Adrenal gland (tissue), 19 donors: ENCODE measurements around the gene LPIN2. TPM values are rescaled to one million over a fixed set of nuclear protein-coding genes. Genes with fewer than 3 reads are reported as not detected.

Experiments used
- DNase-seq, 7 donors: peaks; one replicate each; pipeline ENCODE4 v3.0.0-alpha.2; 2019 to 2020
- H3K27ac ChIP-seq, 5 donors: fragments of 200-600 bp; sonication (generic) in 4 of 5; 1 replicate in 3 of 5; 2 replicates in 2 of 5; pipeline versions ENCODE4 v1.5.1 to v1.8.0; 2016 to 2020; ENCODE audit warnings: mild to moderate bottlenecking in 1 of 5
- H3K27me3 ChIP-seq: fragments of 200-600 bp; 2 replicates; pipeline ENCODE4 v1.8.0; 2021
- H3K36me3 ChIP-seq, 2 donors: fragments of 200-600 bp; replicated peaks in 1 of 2; 1 replicate in 1 of 2; 2 replicates in 1 of 2; pipeline versions ENCODE4 v1.5.1 to v1.8.0; 2018 to 2022
- H3K4me1 ChIP-seq, 2 donors: fragments of 200-600 bp; replicated peaks in 1 of 2; 1 replicate in 1 of 2; 2 replicates in 1 of 2; pipeline versions ENCODE4 v1.5.1 to v1.8.0; 2018 to 2021
- H3K4me3 ChIP-seq, 4 donors: fragments of 200-600 bp; sonication (generic) in 3 of 4; one replicate each; pipeline ENCODE4 v1.5.1; 2016 to 2018
- H3K9me3 ChIP-seq, 3 donors: fragments of 200-600 bp; sonication (generic) in 1 of 3; replicated peaks in 1 of 3; 1 replicate in 2 of 3; 2 replicates in 1 of 3; pipeline versions ENCODE4 v1.5.1 to v1.8.0; 2016 to 2021
- CTCF ChIP-seq, 6 experiments: fragments of 450-650 bp in 4 of 6; fragments of 200-600 bp in 2 of 6; sonication (generic) in 1 of 6; IDR thresholded peaks; 1 replicate in 5 of 6; 2 replicates in 1 of 6; pipeline versions ENCODE4 v1.5.1 to v1.8.0; 2016 to 2021; ENCODE audit warnings: antibody characterized with exemption in 6 of 6, mild to moderate bottlenecking in 2 of 6, moderate library complexity in 1 of 6
- POLR2A ChIP-seq, 2 donors: fragments of 450-650 bp; IDR thresholded peaks; one replicate each; pipeline ENCODE4 v1.6.1; 2017; ENCODE audit warnings: antibody characterized with exemption in 2 of 2, mild to moderate bottlenecking in 2 of 2, moderate library complexity in 1 of 2
- WGBS, 4 donors: extraction: QIAGEN DNeasy Blood & Tissue Kit in 2 of 4; methylation state at CpG; one replicate each; pipeline versions ENCODE4 v1.1.5 to v1.1.7; 2013 to 2017; 5-methylcytosine and 5-hydroxymethylcytosine counted together
- intact Hi-C, 2 donors: fragments of 100-400 bp; cut with DNase I; formaldehyde crosslinking; loops; one replicate each; pipeline versions ENCODE4 v1.14.1 to v1.15.0; 2022 to 2023
- long read RNA-seq, 10 donors: library from polyadenylated mRNA in 3 of 10; unstranded in 2 of 10; stranded (forward) in 1 of 10; transcript quantifications; one replicate each; pipeline ENCODE4 v2.0.0 and lab custom pipeline, GENCODE V29; 2021 to 2026
- polyA plus RNA-seq, 3 donors: library from polyadenylated mRNA; stranded (reverse); fragments of 200-250 nt in 2 of 3; fragments of 350-450 nt in 1 of 3; fragmentation: Illumina TruSeq in 1 of 3; extraction: RNeasy Lipid Tissue Mini Kit (QIAGEN cat#74804) in 1 of 3; gene quantifications; one replicate each; pipeline ENCODE4 v1.2.3, GENCODE V29; 2013 to 2014
- total RNA-seq, 9 donors: library from RNA; depleted of rRNA in 4 of 9; stranded (reverse); fragments of >200 nt in 4 of 9; fragments of 120-200 nt in 1 of 9; fragmentation: NEBNext Ultra II Directional in 1 of 9; extraction: Animal tissue kit (Norgen Biotek cat#: 25700) in 1 of 9; gene quantifications; one replicate each; pipeline versions ENCODE4 v1.1.0 to v1.2.4, GENCODE V29; 2013 to 2023
- donor health status: healthy with polysubstance abuse.
- donor health status: Bipolar disorder and iron deficiency.
- donor health status: DM: yes; HTN: yes; CAD: no.
- donor health status: DM: no; HTN: no; CAD: no.
- donor health status: DM: no; HTN: no; CAD: no.
- donor health status: DM: yes; HTN: yes; CAD: no.

Gene LPIN2
- total RNA-seq = 10 to 100 TPM; 22.9 to 48.6 (median 30.1) TPM
- polyA plus RNA-seq = 10 to 100 TPM in 1 of 3 donors, 1 to 10 TPM in 2; 5.2 to 19.6 (median 6.6) TPM
- long read RNA-seq, donor 1, partial matches to known transcripts = 0 of 3 reads
- long read RNA-seq, donor 1, other reads (novel, unspliced or antisense) = 0 of 3 reads
- long read RNA-seq, donor 2, partial matches to known transcripts = 0 of 1 reads
- long read RNA-seq, donor 2, other reads (novel, unspliced or antisense) = 0 of 1 reads
- long read RNA-seq, donor 3, partial matches to known transcripts = 0 of 1 reads
- long read RNA-seq, donor 3, other reads (novel, unspliced or antisense) = 0 of 1 reads
- long read RNA-seq, donor 4, partial matches to known transcripts = 4 of 9 reads
- long read RNA-seq, donor 4, other reads (novel, unspliced or antisense) = 5 of 9 reads
- long read RNA-seq, donor 5, partial matches to known transcripts = 7 of 20 reads
- long read RNA-seq, donor 5, other reads (novel, unspliced or antisense) = 13 of 20 reads
- long read RNA-seq, donor 6, partial matches to known transcripts = 5 of 10 reads
- long read RNA-seq, donor 6, other reads (novel, unspliced or antisense) = 5 of 10 reads
- long read RNA-seq, donor 7, partial matches to known transcripts = 0 of 2 reads
- long read RNA-seq, donor 7, other reads (novel, unspliced or antisense) = 0 of 2 reads
- long read RNA-seq, donor 8, transcript LPIN2-203 (5 exons, 936 nt) = major isoform, 5 of 27 reads
- long read RNA-seq, donor 8, partial matches to known transcripts = 22 of 27 reads
- long read RNA-seq, donor 8, other reads (novel, unspliced or antisense) = 0 of 27 reads
- long read RNA-seq, donor 9 = 0 reads
- long read RNA-seq, donor 10, partial matches to known transcripts = 0 of 1 reads
- long read RNA-seq, donor 10, other reads (novel, unspliced or antisense) = 0 of 1 reads

GRCh38 chr18:3013024-3013804, at the start of gene LPIN2:
Gene LPIN2 (minus strand): TSS chr18:3013144. CDS start chr18:2960840, 52,304 bp downstream.
- H3K27ac ChIP-seq = peak within 1 kb of the TSS; percentile 60 to 98 (median 94)
- H3K4me3 ChIP-seq = peak within 1 kb of the TSS; percentile 45 to 91 (median 69)
- 1 to 3% (median 2%) methylated on average over 29 to 78 of the region's 78 CpGs for WGBS, 4 donors
- TF ChIP-seq POLR2A (IDR thresholded peaks at IDR 0.05) (peak; percentile 83 to 85), CTCF (IDR thresholded peaks at IDR 0.05) (no peak)
- peak; percentile 98 to 100 (median 99) for DNase-seq
- H3K27me3 ChIP-seq = no peaks in the 10 kb centered on the region
- intact Hi-C loops = loop anchor here in 1 of 2 donors (10.0 kb wide), 1 partner anchor 52 kb away; no protein-coding TSS in a partner anchor
- peaks cover 5 to 47% of the 10 kb centered on the region in 2 donors for H3K4me1 ChIP-seq
- no peaks in the 10 kb centered on the region for H3K9me3 ChIP-seq
- H3K36me3 ChIP-seq = no peaks in the 10 kb centered on the region

GRCh38 chr18:3061581-3062312, 48.8 kb upstream of the LPIN2 start:
- TF ChIP-seq CTCF (IDR thresholded peaks at IDR 0.05) (no peak), POLR2A (IDR thresholded peaks at IDR 0.05) (no peak)
- Histone ChIP-seq H3K4me3 (no peak overlapping the region), H3K9me3 (no peaks in the 10 kb centered on the region), H3K4me1 (peaks cover 0 to 20% of the 10 kb centered on the region in 2 donors), H3K36me3 (no peaks in the 10 kb centered on the region), H3K27ac (no peak overlapping the region), H3K27me3 (no peaks in the 10 kb centered on the region)
- intact Hi-C loops = loop anchor here (10.0 kb wide), 2 partner anchors 47 to 127 kb away; partner anchors contain the start of gene LPIN2 (in 1 of the 2)
- DNase-seq = peak in 1 of 7 donors; percentile 47
- 81 to 87% (median 83%) methylated on average over 11 of the region's 11 CpGs for WGBS, 4 donors

GRCh38 chr18:3060667-3061580, 48.0 kb upstream of the LPIN2 start:
- no peaks in the 10 kb centered on the region for H3K36me3 ChIP-seq
- intact Hi-C loops = loop anchor here (10.0 kb wide), 2 partner anchors 46 to 126 kb away; partner anchors contain the start of gene LPIN2 (in 1 of the 2)
- peak in 6 of 7 donors; percentile 22 to 73 (median 42) for DNase-seq
- 76 to 84% (median 78%) methylated on average over 15 of the region's 15 CpGs for WGBS, 4 donors
- H3K4me1 ChIP-seq = peaks cover 0 to 20% of the 10 kb centered on the region in 2 donors
- no peaks in the 10 kb centered on the region for H3K9me3 ChIP-seq
- no peak for TF ChIP-seq POLR2A (IDR thresholded peaks at IDR 0.05)
- TF ChIP-seq CTCF (IDR thresholded peaks at IDR 0.05) = no peak
- H3K27me3 ChIP-seq = no peaks in the 10 kb centered on the region
- H3K4me3 ChIP-seq = no peak overlapping the region
- H3K27ac ChIP-seq = peak overlapping the region in 4 of 5 donors; percentile 27 to 74 (median 59)
